K562 (cell line): ENCODE data around the gene STEAP1B. TPM values are rescaled to one million over a fixed set of nuclear protein-coding genes. Genes with fewer than 3 reads are reported as not detected.
A peak's percentile ranks its signal among the peaks of the same experiment; 100 is the strongest.

Experiments used
- ATAC-seq: fragments of 200-7000 bp; cut with Tn5 transposase; 3 replicates; pipeline ENCODE4 v1.9.1; 2020; ENCODE audit warnings: moderate library complexity
- BruUV-seq: library from RNA; stranded (reverse); fragments of 400-500 nt; replicated peaks from 2 replicates; lab custom pipeline; 2021; lab: Mats Ljungman, UMichigan
- CTCF ChIA-PET: fragments of 300-600 bp; formaldehyde crosslinking; extraction: SDS; loops from one replicate; lab custom pipeline; 2021; ENCODE audit warnings: low intra/inter-chr PET ratio; lab: Yijun Ruan, JAX
- POLR2A ChIA-PET: fragments of 300-600, 350-650 bp; sonication (Branson Sonifier 250); formaldehyde crosslinking; extraction: SDS; loops from one replicate; lab custom pipeline; 2021; ENCODE audit warnings: antibody characterized with exemption, inconsistent platforms; lab: Yijun Ruan, JAX
- DNase-seq, 4 experiments: peaks; one replicate each; pipeline versions ENCODE4 v3.0.0 to v3.0.0-alpha.2; 2011 to 2018; ENCODE audit warnings: low spot score in 3 of 4, mixed read lengths in 3 of 4; ENCODE audit errors: extremely low read depth in 1 of 4
- FAIRE-seq: peaks from 2 replicates; lab custom pipeline; 2011; peaks lifted over from hg19 to GRCh38; lab: Jason Lieb, UNC
- H2AFZ ChIP-seq: 2 replicates; pipeline ENCODE4 v1.6.0; 2011; ENCODE audit warnings: low read depth, low read length, control low read depth, inconsistent platforms
- H3K27ac ChIP-seq: fragments of 200-600 bp; 3 replicates; pipeline ENCODE4 v1.8.0; 2011; ENCODE audit warnings: low read depth, mild to moderate bottlenecking, control low read depth, inconsistent platforms, low read length, moderate library complexity, mixed read lengths; ENCODE audit errors: extremely low read depth
- H3K27me3 ChIP-seq, 2 experiments: fragments of 300-600 bp in 1 of 2; 2 replicates in 1 of 2; 3 replicates in 1 of 2; pipeline versions ENCODE4 v1.6.0 to v1.8.0; 2011; ENCODE audit warnings: inconsistent platforms in 2 of 2, low read length in 2 of 2, mild to moderate bottlenecking in 1 of 2, mixed read lengths in 1 of 2, moderate library complexity in 1 of 2; ENCODE audit not compliant: control insufficient read depth in 2 of 2, insufficient read depth in 2 of 2
- H3K36me3 ChIP-seq: fragments of 300-600 bp; 3 replicates; pipeline ENCODE4 v1.8.0; 2011; ENCODE audit warnings: mild to moderate bottlenecking, low read length, inconsistent platforms; ENCODE audit not compliant: control insufficient read depth, insufficient read depth
- H3K4me1 ChIP-seq, 2 experiments: fragments of 200-600 bp in 1 of 2; replicated peaks in 1 of 2; 2 replicates in 1 of 2; 3 replicates in 1 of 2; pipeline versions ENCODE4 v1.5.1 to v1.8.0; 2011; ENCODE audit warnings: inconsistent platforms in 2 of 2, low read length in 2 of 2, mild to moderate bottlenecking in 1 of 2, mixed read lengths in 1 of 2, moderate library complexity in 1 of 2; ENCODE audit not compliant: control insufficient read depth in 2 of 2, insufficient read depth in 2 of 2
- H3K4me2 ChIP-seq: 2 replicates; pipeline ENCODE4 v1.6.1; 2011; ENCODE audit warnings: low read length, control low read depth, inconsistent platforms, mixed read lengths; ENCODE audit not compliant: insufficient read depth
- H3K4me3 ChIP-seq: fragments of 200-600 bp; sonication (generic), shearing (Covaris generic); 2 replicates; pipeline ENCODE4 v1.5.1; 2016; ENCODE audit warnings: control low read depth, inconsistent platforms
- H3K79me2 ChIP-seq: fragments of 200-600 bp; 3 replicates; pipeline ENCODE4 v1.8.0; 2011; ENCODE audit warnings: low read length, inconsistent platforms; ENCODE audit not compliant: control insufficient read depth, insufficient read depth
- H3K9ac ChIP-seq, 2 experiments: 2 replicates each; pipeline versions ENCODE4 v1.6.0 to v1.6.1; 2011; ENCODE audit warnings: low read depth in 2 of 2, low read length in 2 of 2, control low read depth in 1 of 2, inconsistent platforms in 1 of 2, mild to moderate bottlenecking in 1 of 2, mixed read lengths in 1 of 2; ENCODE audit not compliant: insufficient read depth in 1 of 2
- H3K9me1 ChIP-seq: one replicate; pipeline ENCODE4 v1.6.0; 2011; ENCODE audit warnings: inconsistent platforms, mild to moderate bottlenecking, low read length, moderate library complexity; ENCODE audit not compliant: control insufficient read depth, insufficient read depth
- H3K9me3 ChIP-seq: replicated peaks from 2 replicates; pipeline ENCODE4 v1.5.1; 2011; ENCODE audit warnings: low read depth, low read length, inconsistent platforms; ENCODE audit not compliant: control insufficient read depth, insufficient read depth
- H4K20me1 ChIP-seq: replicated peaks from 2 replicates; pipeline ENCODE4 v1.6.1; 2011; ENCODE audit warnings: low read length, inconsistent platforms, mixed read lengths; ENCODE audit not compliant: control insufficient read depth, insufficient read depth
- GABPA ChIP-seq: fragments of 200-800 bp; sonication (Bioruptor generic); conservative IDR thresholded peaks from 2 replicates; pipeline ENCODE4 v1.6.1; 2016; ENCODE audit warnings: low read depth, missing genetic modification characterization, missing compliant biosample characterization
- RBM39 ChIP-seq: fragments of 200-400 bp; formaldehyde crosslinking; optimal IDR thresholded peaks from 2 replicates; pipeline ENCODE3; 2018; ENCODE audit warnings: low read depth, low read length
- THAP12 ChIP-seq: fragments of 250-450 bp; sonication (Bioruptor Pico); IDR thresholded peaks from 2 replicates; pipeline ENCODE4 v1.9.0; 2021; ENCODE audit warnings: mild to moderate bottlenecking, inconsistent platforms
- WGBS: fragments of 100-300 bp; shearing (Covaris generic); methylation state at CpG from one replicate; pipeline ENCODE4 v1.1.6; 2016; ENCODE audit warnings: low coverage, mixed read lengths; ENCODE audit not compliant: insufficient coverage; ENCODE audit errors: missing lambda C conversion rate; 5-methylcytosine and 5-hydroxymethylcytosine counted together
- in situ Hi-C: fragments of 300-500 bp; cut with MboI; formaldehyde crosslinking; loops from 4 replicates; pipeline ENCODE4 v1.15.0; 2018; ENCODE audit warnings: inconsistent platforms, mixed read lengths
- intact Hi-C: fragments of 100-400 bp; cut with micrococcal nuclease; formaldehyde crosslinking; loops from 2 replicates; pipeline ENCODE4 v1.14.2; 2022
- polyA plus RNA-seq, 8 experiments: library from polyadenylated mRNA; depleted of rRNA in 4 of 8; stranded (reverse) in 5 of 8; unstranded in 3 of 8; fragments of >200 nt; fragmentation: Nextera tagmentation in 2 of 8; fragmentation: Illumina TruSeq in 1 of 8; extraction: Ambion mirVana in 2 of 8; extraction: Trizol in 1 of 8; gene quantifications; 2 replicates each; pipeline versions ENCODE4 v1.2.1 to v1.2.3, GENCODE V29; 2011 to 2014; ENCODE audit warnings: inconsistent platforms in 1 of 8, missing spikeins in 1 of 8
- total RNA-seq, 7 experiments: library from RNA; depleted of rRNA in 6 of 7; stranded (reverse); fragments of >200 nt in 6 of 7; fragmentation: Illumina TruSeq in 2 of 7; extraction: Trizol in 2 of 7; gene quantifications; 2 replicates each; pipeline versions ENCODE4 v1.2.1 to v1.2.3, GENCODE V29; 2011 to 2021; ENCODE audit warnings: low replicate concordance in 1 of 7

STEAP1B gene
- total and polyA plus RNA-seq, 9 of the 15 experiments (the other 6 are each of a cell fraction or from before 2014, with no cell fraction given) = 20.0 to 38.5 (median 30.6) TPM

- TF ChIP-seq THAP12 (CRISPR knock-in tag) (no peak), RBM39 (no peak), GABPA (no peak)
- CTCF ChIA-PET = no interaction called here
- Histone ChIP-seq H3K9me3 (no peaks in the 10 kb centered on the region), H3K27me3 (0 out of 5 replicates have a peak, but pooled peaks cover 0 to 4% of the 10 kb centered on the region in 2 experiments), H3K4me2 (no peak overlapping the region), H2AFZ (no peak overlapping the region), H3K4me1 (peaks cover 0 to 18% of the 10 kb centered on the region in 2 experiments; a peak in 4 of 5 replicates), H3K4me3 (no peak overlapping the region), H4K20me1 (no peaks in the 10 kb centered on the region), H3K79me2 (no peaks in the 10 kb centered on the region), H3K9ac (no peak overlapping the region), H3K9me1 (no peaks in the 10 kb centered on the region), H3K27ac (no peak overlapping the region), H3K36me3 (no peaks in the 10 kb centered on the region)
- intact Hi-C loops (loop anchor here (5.0 kb wide), 1 partner anchor 62 kb away; no protein-coding TSS in a partner anchor), in situ Hi-C loops (no loop called here)
- POLR2A ChIA-PET = interaction anchor here (0.6 to 0.8 kb wide), 2 partner anchors 10 to 14 kb away, joined by 3 to 4 read pairs; no protein-coding TSS in a partner anchor
- WGBS = 10% methylated on average over 1 of the region's 1 CpG
- DNase-seq (no peak), FAIRE-seq (peak; percentile 6), ATAC-seq (no peak)
- BruUV-seq = no TSS peak
Measured at GRCh38 chr7:22390516-22390915, 109.5 kb downstream of the STEAP1B start.
